A673 (cell line): ENCODE measurements around the gene RPL38. TPM values are rescaled to one million over a fixed set of nuclear protein-coding genes. Genes with fewer than 3 reads are reported as not detected.
A peak's percentile ranks its signal among the peaks of the same experiment; 100 is the strongest.

Experiments
- BruUV-seq: library from RNA; stranded (reverse); fragments of 400-500 nt; replicated peaks from 2 replicates; lab custom pipeline; 2021; lab: Mats Ljungman, UMichigan
- CTCF ChIA-PET: fragments of 300-600 bp; sonication (Branson Sonifier 250); formaldehyde crosslinking; loops from one replicate; lab custom pipeline; 2022; ENCODE audit warnings: antibody characterized with exemption; lab: Charles Lee
- POLR2A ChIA-PET: fragments of 300-600 bp; sonication (Branson Sonifier 250); formaldehyde crosslinking; loops from one replicate; lab custom pipeline; 2022; ENCODE audit warnings: antibody characterized with exemption; ENCODE audit not compliant: low non-redundant PET; lab: Charles Lee
- DNase-seq: peaks from one replicate; pipeline ENCODE4 v3.0.0-alpha.2; 2015; ENCODE audit warnings: low spot score
- H3K27ac ChIP-seq: fragments of 200-600 bp; sonication (generic); 2 replicates; pipeline ENCODE4 v1.5.1; 2016; ENCODE audit warnings: mixed run types, low read depth, mild to moderate bottlenecking, mixed read lengths, antibody characterized with exemption, low read length; ENCODE audit not compliant: poor library complexity, severe bottlenecking
- H3K27me3 ChIP-seq: fragments of 200-600 bp; sonication (generic); replicated peaks from 2 replicates; pipeline ENCODE4 v1.6.1; 2017; ENCODE audit warnings: mixed run types, low read depth, mild to moderate bottlenecking, mixed read lengths, antibody characterized with exemption, low read length; ENCODE audit not compliant: insufficient read depth, poor library complexity
- H3K36me3 ChIP-seq: fragments of 200-600 bp; sonication (generic); 2 replicates; pipeline ENCODE4 v1.6.1; 2016; ENCODE audit warnings: mixed run types, mild to moderate bottlenecking, mixed read lengths, antibody characterized with exemption, low read length; ENCODE audit not compliant: insufficient read depth, poor library complexity, severe bottlenecking
- H3K4me1 ChIP-seq: fragments of 200-600 bp; sonication (generic); 2 replicates; pipeline ENCODE4 v1.6.1; 2017; ENCODE audit warnings: mixed run types, mild to moderate bottlenecking, mixed read lengths, antibody characterized with exemption, low read length; ENCODE audit not compliant: insufficient read depth, poor library complexity, severe bottlenecking
- H3K4me3 ChIP-seq: fragments of 200-600 bp; sonication (generic); 2 replicates; pipeline ENCODE4 v1.5.1; 2016; ENCODE audit warnings: low read depth, mixed run types, mild to moderate bottlenecking, mixed read lengths, low read length; ENCODE audit not compliant: poor library complexity, severe bottlenecking
- H3K9me3 ChIP-seq: fragments of 200-600 bp; sonication (generic); 2 replicates; pipeline ENCODE4 v1.6.1; 2016; ENCODE audit warnings: mixed run types, low read depth, mild to moderate bottlenecking, mixed read lengths, antibody characterized with exemption, low read length; ENCODE audit not compliant: poor library complexity, severe bottlenecking
- CTCF ChIP-seq: fragments of 300-800, 200-600 bp; sonication (generic); conservative IDR thresholded peaks from 2 replicates; pipeline ENCODE4 v1.5.1; 2017; ENCODE audit warnings: low read depth, mild to moderate bottlenecking, antibody characterized with exemption, low read length, moderate library complexity, mixed read lengths
- EZH2 ChIP-seq: fragments of 200-600 bp; sonication (generic); IDR thresholded peaks from 2 replicates; pipeline ENCODE4 v1.6.1; 2017; ENCODE audit warnings: borderline replicate concordance, low read depth, mild to moderate bottlenecking, mixed read lengths, antibody characterized with exemption, low read length; ENCODE audit not compliant: poor library complexity, severe bottlenecking
- intact Hi-C: fragments of 100-400 bp; cut with micrococcal nuclease; formaldehyde crosslinking; loops from one replicate; pipeline ENCODE4 v1.10.0; 2022; ENCODE audit not compliant: unreplicated experiment
- total RNA-seq: library from RNA; stranded (reverse); gene quantifications from 2 replicates; pipeline ENCODE4 v1.2.3, GENCODE V29; 2021

The RPL38 gene
- total RNA-seq, 1 experiment from 2014 or later, result 996 TPM

GRCh38 chr17:74210191-74211140 is 7.0 kb downstream of the RPL38 start:
- DNase-seq, result peak; percentile 74
- POLR2A ChIA-PET, result no interaction called here
- intact Hi-C loops, result loop anchor here (5.0 to 10.0 kb wide), 3 partner anchors 87 to 244 kb away; no protein-coding TSS in a partner anchor
- TF ChIP-seq CTCF, result peak; percentile 98
- no peak for TF ChIP-seq EZH2
- no TSS peak for BruUV-seq
- Histone ChIP-seq H3K27ac (no peak overlapping the region), H3K27me3 (no peaks in the 10 kb centered on the region), H3K4me1 (peaks cover 23% of the 10 kb centered on the region), H3K9me3 (no peaks in the 10 kb centered on the region), H3K4me3 (no peak overlapping the region), H3K36me3 (peaks cover 54% of the 10 kb centered on the region)
- CTCF ChIA-PET, result no interaction called here

- ChIA-PET CTCF (no interaction called here), POLR2A (no interaction called here)
- H3K4me3 ChIP-seq, result no peak overlapping the region
- BruUV-seq, result no TSS peak
- DNase-seq, result no peak
- H3K27ac ChIP-seq, result peak overlapping the region; percentile 5
- H3K27me3 ChIP-seq, result no peaks in the 10 kb centered on the region
- peaks cover 45% of the 10 kb centered on the region for H3K36me3 ChIP-seq
- H3K9me3 ChIP-seq, result no peaks in the 10 kb centered on the region
- intact Hi-C loops, result loop anchor here (5.0 to 10.0 kb wide), 3 partner anchors 86 to 243 kb away; no protein-coding TSS in a partner anchor
- peaks cover 16% of the 10 kb centered on the region for H3K4me1 ChIP-seq
- TF ChIP-seq CTCF, result no peak
- TF ChIP-seq EZH2, result no peak
Measured at GRCh38 chr17:74211141-74211911, 7.8 kb downstream of the RPL38 start.

- BruUV-seq, result no TSS peak
- CTCF ChIA-PET, result no interaction called here
- TF ChIP-seq CTCF, result no peak
- no peak for TF ChIP-seq EZH2
- Histone ChIP-seq H3K27me3 (no peaks in the 10 kb centered on the region), H3K36me3 (peaks cover 42% of the 10 kb centered on the region), H3K27ac (no peak overlapping the region), H3K9me3 (no peaks in the 10 kb centered on the region), H3K4me3 (peak overlapping the region; percentile 66), H3K4me1 (peaks cover 20% of the 10 kb centered on the region)
- intact Hi-C loops, result loop anchor here (5.0 to 10.0 kb wide), 3 partner anchors 85 to 243 kb away; no protein-coding TSS in a partner anchor
- DNase-seq, result no peak
- POLR2A ChIA-PET, result no interaction called here
Measured at GRCh38 chr17:74211912-74212208, 8.4 kb downstream of the RPL38 start.
